Activated naive CD4-positive, alpha-beta T cell treated with anti-CD3 and anti-CD28 coated beads, Interleukin-2, amount 50 U/mL, for 72 hours (primary cell): ENCODE data around the gene ZDHHC16. TPM values are rescaled to one million over a fixed set of nuclear protein-coding genes. Genes with fewer than 3 reads are reported as not detected.
"Not testable (repeated sequence)": the region's sequence is repeated elsewhere in the genome, so short reads cannot be mapped to it uniquely, and the experiment has no call there.

Experiments
- ATAC-seq, 2 donors: fragments of 150-1000 bp; cut with Tn5 transposase; 2 replicates each; pipeline ENCODE4 v1.10.0; 2021; ENCODE audit warnings: mild to moderate bottlenecking in 2 of 2, moderate library complexity in 2 of 2
- DNase-seq, 2 donors: peaks; one replicate each; pipeline ENCODE4 v3.0.0; 2021 to 2022; ENCODE audit warnings: low spot score in 2 of 2
- H3K27ac Mint-ChIP-seq, 2 donors: one replicate each; pipeline ENCODE4 v1.8.0; 2022; ENCODE audit warnings: mild to moderate bottlenecking in 2 of 2, mixed read lengths in 2 of 2
- H3K36me3 Mint-ChIP-seq, 2 donors: one replicate each; pipeline ENCODE4 v1.8.0; 2022; ENCODE audit warnings: mixed read lengths in 2 of 2
- H3K9me3 Mint-ChIP-seq, 2 donors: one replicate each; pipeline ENCODE4 v1.8.0; 2022; ENCODE audit warnings: mixed read lengths in 2 of 2
- total RNA-seq, 2 donors: library from RNA; stranded (reverse); gene quantifications; one replicate each; pipeline ENCODE4 v1.2.3, GENCODE V29; 2022

ZDHHC16 gene
- total RNA-seq, 2 donors from 2014 or later, result 25.4 to 45.0 TPM

GRCh38 chr10:97459933-97460332 lies 14.0 kb downstream of the ZDHHC16 start:
- H3K36me3 Mint-ChIP-seq, result peaks cover 17 to 48% of the 10 kb centered on the region in 2 donors
- peak overlapping the region; percentile 65 to 84 for H3K27ac Mint-ChIP-seq
- DNase-seq, result no peak
- no peaks in the 10 kb centered on the region for H3K9me3 Mint-ChIP-seq
- ATAC-seq, result no peak

GRCh38 chr10:97462309-97462708 lies 16.3 kb downstream of the ZDHHC16 start:
- H3K27ac Mint-ChIP-seq, result peak overlapping the region in 1 of 2 donors; percentile 28
- no peak for DNase-seq
- H3K9me3 Mint-ChIP-seq, result no peaks in the 10 kb centered on the region
- ATAC-seq, result no peak
- H3K36me3 Mint-ChIP-seq, result peaks cover 17 to 42% of the 10 kb centered on the region in 2 donors

- H3K27ac Mint-ChIP-seq, result peak overlapping the region; percentile 41 to 65
- ATAC-seq, result peak; percentile 65
- no peaks in the 10 kb centered on the region for H3K9me3 Mint-ChIP-seq
- peak in 1 of 2 donors; percentile 43 for DNase-seq
- peaks cover 17 to 34% of the 10 kb centered on the region in 2 donors for H3K36me3 Mint-ChIP-seq
Measured at GRCh38 chr10:97463363-97464132, 17.6 kb downstream of the ZDHHC16 start.

- DNase-seq, result no peak
- Mint-ChIP-seq H3K9me3 (no peaks in the 10 kb centered on the region), H3K36me3 (peaks cover 16 to 27% of the 10 kb centered on the region in 2 donors), H3K27ac (peak overlapping the region in 1 of 2 donors; percentile 25)
- ATAC-seq, result peak in 1 of 2 donors; percentile 10
Measured at GRCh38 chr10:97464226-97464625, 18.3 kb downstream of the ZDHHC16 start.

- Mint-ChIP-seq H3K9me3 (no peaks in the 10 kb centered on the region), H3K36me3 (peaks cover 4 to 14% of the 10 kb centered on the region in 2 donors), H3K27ac (peak overlapping the region in 1 of 2 donors; percentile 35)
- ATAC-seq, result no peak
- DNase-seq, result no peak
Measured at GRCh38 chr10:97465982-97466381, 20.0 kb downstream of the ZDHHC16 start.

- peak overlapping the region; percentile 47 to 60 for H3K27ac Mint-ChIP-seq
- DNase-seq (no peak), ATAC-seq (no peak)
- peaks cover 4 to 14% of the 10 kb centered on the region in 2 donors for H3K36me3 Mint-ChIP-seq
- H3K9me3 Mint-ChIP-seq, result no peaks in the 10 kb centered on the region
Measured at GRCh38 chr10:97466755-97467154, 20.8 kb downstream of the ZDHHC16 start.

- DNase-seq, result no peak
- Mint-ChIP-seq H3K27ac (peak overlapping the region; percentile 29 to 60), H3K36me3 (peaks cover 4 to 9% of the 10 kb centered on the region in 2 donors)
Measured at GRCh38 chr10:97468162-97468561, 22.2 kb downstream of the ZDHHC16 start.

GRCh38 chr10:97468781-97469180 lies 22.8 kb downstream of the ZDHHC16 start:
- H3K36me3 Mint-ChIP-seq, DNase-seq, ATAC-seq, H3K9me3 Mint-ChIP-seq: not testable (repeated sequence)
- peak overlapping the region; percentile 60 to 81 for H3K27ac Mint-ChIP-seq

More at GRCh38 chr10:97468162-97468561, 22.2 kb downstream of the ZDHHC16 start:
- no peak for ATAC-seq
- no peaks in the 10 kb centered on the region for H3K9me3 Mint-ChIP-seq

- ATAC-seq, result no peak
- peaks cover 4 to 35% of the 10 kb centered on the region in 2 donors for H3K36me3 Mint-ChIP-seq
- H3K27ac Mint-ChIP-seq, result no peak overlapping the region
- no peaks in the 10 kb centered on the region for H3K9me3 Mint-ChIP-seq
- DNase-seq, result no peak
Measured at GRCh38 chr10:97474918-97475317, 28.9 kb downstream of the ZDHHC16 start.

- Mint-ChIP-seq H3K36me3 (peaks cover 10 to 41% of the 10 kb centered on the region in 2 donors), H3K27ac (peak overlapping the region in 1 of 2 donors; percentile 52), H3K9me3 (no peaks in the 10 kb centered on the region)
- ATAC-seq (no peak), DNase-seq (no peak)
Measured at GRCh38 chr10:97475936-97476594, 30.1 kb downstream of the ZDHHC16 start.

GRCh38 chr10:97479410-97479809 lies 33.4 kb downstream of the ZDHHC16 start:
- Mint-ChIP-seq H3K27ac (peak overlapping the region in 1 of 2 donors; percentile 36), H3K36me3 (peaks cover 6 to 32% of the 10 kb centered on the region in 2 donors)

GRCh38 chr10:97479939-97480338 lies 34.0 kb downstream of the ZDHHC16 start:
- H3K9me3 Mint-ChIP-seq, result no peaks in the 10 kb centered on the region
- peaks cover 6 to 29% of the 10 kb centered on the region in 2 donors for H3K36me3 Mint-ChIP-seq
- no peak for DNase-seq
- H3K27ac Mint-ChIP-seq, result peak overlapping the region in 1 of 2 donors; percentile 86
- ATAC-seq, result no peak

More at GRCh38 chr10:97479410-97479809, 33.4 kb downstream of the ZDHHC16 start:
- ATAC-seq, H3K9me3 Mint-ChIP-seq, DNase-seq: not testable (repeated sequence)

GRCh38 chr10:97481071-97481470 lies 35.1 kb downstream of the ZDHHC16 start:
- peaks cover 6 to 19% of the 10 kb centered on the region in 2 donors for H3K36me3 Mint-ChIP-seq
- DNase-seq (no peak), ATAC-seq (no peak)
- H3K27ac Mint-ChIP-seq, result peak overlapping the region in 1 of 2 donors; percentile 11
- H3K9me3 Mint-ChIP-seq, result no peaks in the 10 kb centered on the region

- Mint-ChIP-seq H3K36me3 (peaks cover 6 to 8% of the 10 kb centered on the region in 2 donors), H3K27ac (no peak overlapping the region), H3K9me3 (no peaks in the 10 kb centered on the region)
- ATAC-seq (no peak), DNase-seq (no peak)
Measured at GRCh38 chr10:97482381-97482780, 36.4 kb downstream of the ZDHHC16 start.

- ATAC-seq (no peak), DNase-seq (no peak)
- no peak overlapping the region for H3K27ac Mint-ChIP-seq
- no peaks in the 10 kb centered on the region for H3K9me3 Mint-ChIP-seq
- peaks cover 6% of the 10 kb centered on the region in 2 donors for H3K36me3 Mint-ChIP-seq
Measured at GRCh38 chr10:97483506-97483905, 37.5 kb downstream of the ZDHHC16 start.

GRCh38 chr10:97483921-97484320 lies 37.9 kb downstream of the ZDHHC16 start:
- DNase-seq, result no peak
- Mint-ChIP-seq H3K36me3 (peaks cover 6% of the 10 kb centered on the region in 2 donors), H3K27ac (no peak overlapping the region), H3K9me3 (no peaks in the 10 kb centered on the region)
- no peak for ATAC-seq

GRCh38 chr10:97485647-97486281 lies 39.8 kb downstream of the ZDHHC16 start:
- ATAC-seq (no peak), DNase-seq (no peak)
- Mint-ChIP-seq H3K36me3 (no peaks in the 10 kb centered on the region), H3K27ac (peak overlapping the region in 1 of 2 donors; percentile 55), H3K9me3 (no peaks in the 10 kb centered on the region)
